ENCODE data around the gene NBPF1. TPM values are rescaled to one million over a fixed set of nuclear protein-coding genes. Genes with fewer than 3 reads are reported as not detected.
"Not testable (repeated sequence)": the region's sequence is repeated elsewhere in the genome, so short reads cannot be mapped to it uniquely, and the experiment has no call there.

Gene NBPF1
- total RNA-seq, 1 experiment from 2014 or later, result 63.4 TPM

DNA sequence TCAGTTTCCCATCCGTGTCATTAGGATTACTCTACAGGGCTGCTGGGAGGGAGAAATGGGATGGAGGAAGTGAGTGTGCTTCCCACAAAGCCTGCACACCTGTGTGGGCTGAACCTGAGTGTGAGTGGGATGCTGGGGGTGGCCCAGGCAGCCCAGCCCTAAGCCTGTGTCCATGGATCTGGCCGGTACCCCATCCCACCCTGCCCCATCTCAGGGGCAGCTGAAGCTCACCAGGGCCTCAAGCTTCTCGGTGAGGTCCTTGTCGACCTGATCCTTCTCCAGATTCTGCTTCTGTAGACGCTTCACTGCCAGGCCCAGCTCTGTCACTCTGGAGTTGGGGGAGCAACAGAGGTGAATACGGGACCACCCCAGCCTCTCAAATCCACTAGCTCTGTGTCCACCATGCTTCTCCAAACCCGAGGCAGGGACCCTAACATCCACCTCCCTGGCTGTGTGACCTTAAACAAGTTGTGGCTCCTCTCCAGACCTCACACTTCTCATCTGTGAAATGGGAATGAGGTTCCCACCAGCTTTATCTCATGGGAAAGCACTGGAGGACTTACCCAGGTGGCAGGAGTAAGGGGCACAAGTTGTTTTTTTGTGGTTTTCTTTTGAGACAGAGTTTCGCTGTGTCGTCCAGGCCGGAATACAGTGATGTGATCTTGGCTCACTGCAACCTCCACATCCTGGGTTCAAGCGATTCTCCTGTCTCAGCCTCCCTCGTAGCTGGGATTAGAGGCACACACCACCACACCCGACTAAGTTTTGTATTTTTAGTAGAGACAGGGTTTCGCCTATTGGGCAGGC, 18.9 kb upstream of the NBPF1 start:
- not testable (repeated sequence) for H3K4me1 ChIP-seq; H3K27ac ChIP-seq; H3K9me3 ChIP-seq (replicated peaks); H3K4me3 ChIP-seq; H3K27me3 ChIP-seq
- peak in 1 of 2 experiments; percentile 8 for DNase-seq
- H3K36me3 ChIP-seq, result peaks cover 29% of the 10 kb centered on the region

- Histone ChIP-seq H3K4me1 (no peaks in the 10 kb centered on the region), H3K27ac (no peak overlapping the region), H3K4me3 (no peak overlapping the region), H3K36me3 (peaks cover 25% of the 10 kb centered on the region), H3K9me3 (replicated peaks) (no peaks in the 10 kb centered on the region), H3K27me3 (no peaks in the 10 kb centered on the region)
- peak in 1 of 2 experiments; percentile 25 for DNase-seq
Observed at GRCh38 chr1:16631248-16632043, 18.1 kb upstream of the NBPF1 start.

- no peak overlapping the region for H3K4me3 ChIP-seq
- no peaks in the 10 kb centered on the region for H3K27me3 ChIP-seq
- H3K9me3 ChIP-seq (replicated peaks), result no peaks in the 10 kb centered on the region
- peaks cover 26% of the 10 kb centered on the region for H3K36me3 ChIP-seq
- H3K27ac ChIP-seq, result no peak overlapping the region
- H3K4me1 ChIP-seq, result no peaks in the 10 kb centered on the region
- DNase-seq, result no peak
Observed at GRCh38 chr1:16630661-16631247, 17.4 kb upstream of the NBPF1 start.

- H3K27ac ChIP-seq; H3K27me3 ChIP-seq; H3K4me1 ChIP-seq; DNase-seq; H3K4me3 ChIP-seq; H3K9me3 ChIP-seq (replicated peaks): not testable (repeated sequence)
- peaks cover 29% of the 10 kb centered on the region for H3K36me3 ChIP-seq
Observed at GRCh38 chr1:16629916-16630530, 16.7 kb upstream of the NBPF1 start.

DNA sequence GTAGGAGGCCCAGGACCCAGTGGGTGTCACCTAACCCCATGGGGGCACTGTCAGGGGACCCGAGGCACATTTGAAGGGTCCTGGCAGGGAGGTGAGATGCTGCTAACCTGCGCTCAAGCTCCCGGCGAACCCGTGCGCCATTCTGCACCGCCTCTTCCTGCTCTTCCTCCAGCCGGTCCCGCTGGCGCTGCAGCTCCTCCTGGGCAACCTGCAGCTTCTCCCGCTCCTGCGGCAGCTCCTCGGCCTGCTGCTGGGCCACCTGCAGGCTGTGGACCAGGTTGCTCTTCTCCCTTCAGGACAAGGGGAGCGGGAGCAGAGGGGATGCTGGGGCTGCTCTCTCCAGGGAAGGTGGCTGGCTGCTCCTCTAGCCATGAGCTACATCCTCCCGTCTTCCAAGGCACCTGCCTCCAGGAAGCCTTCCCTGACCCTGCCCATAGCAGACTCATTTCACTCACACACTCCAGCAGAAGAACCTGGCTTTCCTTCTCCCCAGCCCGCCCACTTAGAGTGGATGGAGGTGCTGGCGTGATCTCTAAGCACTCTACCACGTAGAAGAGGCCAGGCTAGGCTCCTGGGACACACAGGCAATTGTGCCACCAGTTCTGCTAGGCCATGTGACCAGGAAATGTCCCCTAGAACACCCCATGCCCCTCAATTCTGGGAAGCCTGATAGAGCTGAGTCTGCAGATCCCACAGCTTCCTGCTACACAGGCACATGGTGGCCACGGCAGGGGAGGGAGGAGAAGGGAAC, 15.2 kb upstream of the NBPF1 start:
- DNase-seq, result no peak
- Histone ChIP-seq H3K36me3 (peaks cover 19% of the 10 kb centered on the region), H3K4me3 (no peak overlapping the region), H3K27ac (no peak overlapping the region), H3K9me3 (replicated peaks) (no peaks in the 10 kb centered on the region), H3K4me1 (peaks cover 5% of the 10 kb centered on the region), H3K27me3 (no peaks in the 10 kb centered on the region)

DNA sequence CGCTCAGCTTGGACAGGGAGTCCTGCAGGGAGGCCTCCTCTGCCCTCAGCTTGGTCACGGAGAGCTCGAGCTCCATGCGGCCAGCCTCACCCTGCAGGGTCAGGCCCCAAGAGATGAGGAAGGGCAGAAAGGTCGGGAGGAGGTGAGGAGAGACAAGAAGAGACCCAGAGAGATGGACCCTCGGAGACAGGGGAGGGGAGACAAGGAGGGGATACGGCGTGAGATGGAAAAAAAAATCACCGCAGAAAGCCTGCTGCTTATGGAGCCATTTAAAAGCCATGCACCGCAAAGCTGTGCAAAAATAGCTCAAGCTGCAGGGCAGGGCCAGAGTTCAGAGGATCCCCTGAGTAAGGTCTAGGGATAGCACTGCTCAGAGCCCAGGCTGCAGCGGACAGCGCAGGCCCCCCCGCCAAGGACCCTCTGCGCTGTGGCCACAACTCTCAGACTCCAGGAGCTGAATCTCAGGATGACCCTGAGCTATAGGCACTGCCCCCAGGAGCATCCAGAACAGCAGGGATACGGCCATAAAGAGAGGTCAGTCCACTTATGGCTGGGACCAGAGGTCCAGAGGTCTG, 13.1 kb upstream of the NBPF1 start:
- not testable (repeated sequence) for H3K9me3 ChIP-seq (replicated peaks); H3K4me1 ChIP-seq; H3K27me3 ChIP-seq; H3K27ac ChIP-seq; DNase-seq; H3K4me3 ChIP-seq
- H3K36me3 ChIP-seq, result peaks cover 21% of the 10 kb centered on the region

DNA sequence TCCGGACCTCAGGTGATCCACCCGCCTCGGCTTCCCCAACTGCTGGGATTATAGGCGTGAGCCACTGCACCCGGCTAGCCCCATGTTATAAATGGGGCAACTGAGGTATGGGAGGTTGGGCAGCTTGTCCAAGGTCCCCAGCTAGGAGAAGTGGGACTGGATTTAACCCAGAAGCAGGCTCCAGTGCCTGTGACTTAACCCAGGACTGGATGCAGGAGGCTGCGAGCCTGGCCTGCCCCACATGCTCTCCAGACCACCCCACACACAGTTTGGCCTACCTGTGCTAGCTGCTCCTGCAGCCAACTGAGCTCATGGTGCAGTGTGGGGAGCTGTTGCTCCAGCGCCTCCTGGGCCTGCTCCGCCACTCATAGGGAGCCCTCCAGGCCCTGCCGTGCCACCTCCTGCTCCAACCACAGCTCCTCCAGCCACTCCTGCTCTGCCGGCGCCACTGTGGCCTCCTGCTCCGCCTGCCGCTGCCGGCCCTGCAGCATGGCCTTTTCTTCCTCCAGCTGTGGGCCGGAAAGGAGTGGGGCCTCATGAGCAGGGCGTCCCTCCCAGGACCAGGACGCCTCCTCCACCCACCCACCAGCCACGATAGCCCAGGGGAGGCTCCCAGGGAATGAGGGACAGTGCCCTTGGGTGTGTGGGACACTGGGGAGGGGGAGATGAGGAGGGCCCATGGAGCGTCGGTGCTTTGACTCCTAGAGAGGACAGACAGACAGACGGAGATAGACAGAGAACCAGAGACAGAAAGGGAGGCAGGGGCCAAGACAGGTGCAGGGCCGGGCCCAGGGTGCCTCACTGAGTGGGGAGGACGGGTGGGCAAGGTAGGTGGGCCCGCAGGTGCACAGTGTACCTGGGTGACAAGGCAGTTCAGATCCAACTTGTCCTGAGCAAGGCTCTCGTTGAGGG, 12.4 kb upstream of the NBPF1 start:
- Histone ChIP-seq H3K36me3 (peaks cover 21% of the 10 kb centered on the region), H3K27me3 (no peaks in the 10 kb centered on the region), H3K9me3 (replicated peaks) (no peaks in the 10 kb centered on the region), H3K4me1 (peaks cover 5% of the 10 kb centered on the region), H3K27ac (no peak overlapping the region), H3K4me3 (no peak overlapping the region)
- no peak for DNase-seq

DNA sequence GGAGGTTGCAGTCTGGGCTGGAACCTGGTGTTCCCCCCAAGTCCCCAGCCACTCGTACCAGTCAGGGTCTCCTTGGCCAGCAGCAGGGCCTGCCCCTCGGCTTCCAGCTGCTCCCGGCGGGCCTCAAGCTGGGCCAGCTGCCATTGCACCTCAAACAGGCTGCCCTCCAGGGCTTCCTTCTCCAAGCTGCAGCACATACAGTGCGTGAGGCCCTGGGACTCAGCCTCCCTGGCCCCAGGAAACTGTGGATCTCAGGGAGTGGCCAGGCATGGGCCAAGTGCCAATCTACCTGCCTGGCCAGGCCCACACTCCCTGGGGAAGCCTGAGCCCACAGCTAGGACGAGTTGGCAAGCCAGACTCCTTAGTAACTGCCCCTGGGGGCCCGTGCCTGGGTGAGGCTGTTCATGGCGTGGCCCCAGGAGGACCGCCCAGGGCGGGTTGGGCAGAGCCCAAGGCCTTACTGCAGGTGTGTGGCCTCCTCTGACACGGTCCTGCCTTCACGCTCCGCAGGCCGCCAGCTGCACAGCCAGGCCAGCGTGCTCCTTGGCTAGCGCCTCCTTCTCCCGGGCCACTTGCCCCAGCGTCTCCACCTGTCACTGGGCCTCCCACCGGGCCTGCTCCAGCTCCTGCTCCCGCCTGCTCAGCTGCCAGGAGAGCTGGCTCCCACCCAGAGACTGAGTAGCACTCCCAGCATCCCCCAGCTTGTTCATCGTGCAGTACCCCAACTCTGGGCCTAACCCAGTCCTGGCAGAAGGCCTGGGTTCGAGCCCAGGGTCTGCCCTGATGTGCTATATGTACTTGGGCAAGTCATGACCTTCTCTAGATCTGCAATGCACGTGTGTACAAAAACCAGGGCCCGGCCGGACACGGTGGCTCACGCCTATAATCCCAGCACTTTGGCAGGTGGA, 10.7 kb upstream of the NBPF1 start:
- not testable (repeated sequence) for H3K27me3 ChIP-seq; H3K9me3 ChIP-seq (replicated peaks); H3K4me1 ChIP-seq; H3K4me3 ChIP-seq
- H3K27ac ChIP-seq, result peak overlapping the region; percentile 39
- DNase-seq, result peak; percentile 91 to 93
- peaks cover 15% of the 10 kb centered on the region for H3K36me3 ChIP-seq

DNA sequence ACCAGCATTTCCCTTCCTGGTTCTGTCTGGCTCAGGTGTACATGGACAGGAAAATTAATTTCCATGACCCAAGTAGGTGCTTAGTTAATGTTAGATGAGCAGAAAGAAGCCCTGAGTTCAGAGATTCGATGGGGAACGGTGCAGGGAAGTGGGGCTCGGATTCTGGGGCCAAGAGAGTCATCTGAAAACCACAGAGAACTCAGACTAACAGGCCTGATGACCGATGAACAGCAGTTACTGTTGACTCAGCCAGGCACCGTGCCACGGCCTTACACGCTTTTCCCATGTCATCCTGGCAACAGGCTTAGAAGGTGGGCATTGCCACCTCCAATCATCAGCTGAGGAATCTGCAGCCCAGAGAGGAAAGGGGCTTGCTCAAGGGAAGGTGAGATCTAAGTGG, 10.0 kb upstream of the NBPF1 start:
- H3K4me1 ChIP-seq; H3K9me3 ChIP-seq (replicated peaks); H3K27ac ChIP-seq; H3K27me3 ChIP-seq; H3K4me3 ChIP-seq: not testable (repeated sequence)
- H3K36me3 ChIP-seq, result peaks cover 15% of the 10 kb centered on the region
- peak in 1 of 2 experiments; percentile 12 for DNase-seq

DNA sequence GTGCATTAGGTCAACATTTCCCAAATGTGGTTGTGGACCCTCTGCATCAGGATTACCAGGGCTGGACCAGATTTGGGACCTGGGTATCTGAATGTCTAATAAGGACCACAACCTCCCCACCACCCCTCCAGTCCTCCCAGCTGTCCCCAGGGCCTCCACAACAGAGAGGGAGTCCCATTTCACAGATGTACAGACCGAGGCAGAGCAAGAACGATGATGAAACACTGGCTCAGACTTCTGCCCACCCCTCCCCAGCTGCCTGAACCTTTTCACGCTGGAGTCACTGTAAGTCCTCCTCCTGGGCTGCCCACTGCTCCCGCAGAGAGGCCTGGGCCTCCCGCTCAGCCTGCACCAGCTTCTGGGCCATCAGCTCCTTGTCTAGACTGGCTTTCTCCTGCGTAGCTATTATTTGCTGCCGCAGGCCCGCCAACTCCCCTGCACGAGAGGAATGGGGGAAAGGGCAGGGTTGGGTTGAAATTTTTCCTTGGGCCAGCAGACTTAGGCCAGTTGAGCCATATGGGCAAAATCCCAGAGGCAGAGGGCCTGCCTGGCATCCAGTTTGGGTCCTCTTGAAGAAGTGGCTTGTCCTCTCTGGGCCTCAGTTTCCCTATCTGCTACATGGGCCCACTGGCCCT, 8.4 kb upstream of the NBPF1 start:
- not testable (repeated sequence) for H3K27me3 ChIP-seq; H3K4me1 ChIP-seq; H3K9me3 ChIP-seq (replicated peaks); H3K4me3 ChIP-seq; H3K27ac ChIP-seq
- DNase-seq, result peak in 1 of 2 experiments; percentile 19
- H3K36me3 ChIP-seq, result peaks cover 12% of the 10 kb centered on the region

- Histone ChIP-seq H3K27me3 (no peaks in the 10 kb centered on the region), H3K4me1 (peaks cover 5% of the 10 kb centered on the region), H3K27ac (no peak overlapping the region), H3K4me3 (no peak overlapping the region), H3K9me3 (replicated peaks) (no peaks in the 10 kb centered on the region), H3K36me3 (peaks cover 12% of the 10 kb centered on the region)
- no peak for DNase-seq
Observed at GRCh38 chr1:16621300-16621658, 7.9 kb upstream of the NBPF1 start.

- H3K27ac ChIP-seq; H3K4me1 ChIP-seq; H3K9me3 ChIP-seq (replicated peaks); H3K36me3 ChIP-seq; H3K27me3 ChIP-seq; H3K4me3 ChIP-seq: not testable (repeated sequence)
- peak in 1 of 2 experiments; percentile 43 for DNase-seq
Observed at GRCh38 chr1:16619803-16620501, 6.6 kb upstream of the NBPF1 start.

All from SJCRH30 (cell line).